GM19468 (cell line): Measurements from ENCODE around the gene SPART.

Source experiments
- ATAC-seq: cut with Tn5 transposase; IDR thresholded peaks from one replicate; pipeline ENCODE4 v1.9.1; 2021; ENCODE audit warnings: mild to moderate bottlenecking, moderate library complexity, moderate number of reproducible peaks; ENCODE audit not compliant: unreplicated experiment; ENCODE audit errors: extremely low read depth

The SPART gene, protein sequence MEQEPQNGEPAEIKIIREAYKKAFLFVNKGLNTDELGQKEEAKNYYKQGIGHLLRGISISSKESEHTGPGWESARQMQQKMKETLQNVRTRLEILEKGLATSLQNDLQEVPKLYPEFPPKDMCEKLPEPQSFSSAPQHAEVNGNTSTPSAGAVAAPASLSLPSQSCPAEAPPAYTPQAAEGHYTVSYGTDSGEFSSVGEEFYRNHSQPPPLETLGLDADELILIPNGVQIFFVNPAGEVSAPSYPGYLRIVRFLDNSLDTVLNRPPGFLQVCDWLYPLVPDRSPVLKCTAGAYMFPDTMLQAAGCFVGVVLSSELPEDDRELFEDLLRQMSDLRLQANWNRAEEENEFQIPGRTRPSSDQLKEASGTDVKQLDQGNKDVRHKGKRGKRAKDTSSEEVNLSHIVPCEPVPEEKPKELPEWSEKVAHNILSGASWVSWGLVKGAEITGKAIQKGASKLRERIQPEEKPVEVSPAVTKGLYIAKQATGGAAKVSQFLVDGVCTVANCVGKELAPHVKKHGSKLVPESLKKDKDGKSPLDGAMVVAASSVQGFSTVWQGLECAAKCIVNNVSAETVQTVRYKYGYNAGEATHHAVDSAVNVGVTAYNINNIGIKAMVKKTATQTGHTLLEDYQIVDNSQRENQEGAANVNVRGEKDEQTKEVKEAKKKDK

DNA sequence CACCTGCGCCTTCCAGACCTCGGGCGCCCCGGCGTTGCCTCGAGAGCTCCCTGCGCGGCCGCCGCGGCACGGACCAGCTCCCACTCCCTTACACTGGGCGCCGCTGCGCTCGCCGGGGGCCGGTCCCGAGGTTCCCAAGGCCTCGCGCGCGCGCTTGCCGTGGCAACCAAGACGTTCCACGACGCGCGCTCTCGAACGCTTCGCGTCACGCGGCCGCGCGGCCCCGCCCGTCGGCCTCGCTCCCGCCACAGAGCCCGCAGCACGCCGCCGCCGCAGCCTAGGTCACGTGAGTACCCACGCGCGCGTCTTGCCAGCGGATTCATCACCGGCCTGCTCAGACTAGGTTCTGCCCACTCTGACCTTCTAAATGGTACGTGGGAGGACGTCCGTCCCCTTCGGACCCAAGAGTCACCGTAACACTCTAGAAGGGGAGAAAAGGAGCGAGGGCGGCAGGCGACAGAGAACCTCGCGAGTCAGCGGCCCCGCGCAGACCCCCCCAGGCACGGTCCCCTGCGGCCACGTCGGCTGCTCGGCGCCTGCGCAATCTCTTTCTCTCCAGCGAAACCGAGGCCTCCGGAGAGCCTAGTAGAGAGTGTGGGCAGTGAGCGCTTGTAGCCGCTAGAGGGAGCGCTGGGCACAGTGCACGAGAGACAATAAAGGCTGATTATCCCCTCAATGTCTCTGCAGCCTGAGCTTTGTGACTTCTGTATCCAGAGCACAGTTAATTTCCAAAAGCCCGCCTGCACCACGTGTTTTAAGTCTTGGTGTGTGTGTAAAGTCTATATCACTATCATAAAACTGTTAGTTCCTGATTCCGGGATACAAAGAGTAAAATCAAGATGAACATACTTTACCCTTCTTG is at the start of gene SPART:
Gene SPART (minus strand): TSS at position 173 of the 862 bp plus-strand sequence. CDS start 10,564 bp downstream, outside the sequence.
- peak; percentile 86 for ATAC-seq

- ATAC-seq, result no peak
These were observed 49.1 kb upstream of the SPART start for GRCh38 chr13:36395280-36395679.

DNA sequence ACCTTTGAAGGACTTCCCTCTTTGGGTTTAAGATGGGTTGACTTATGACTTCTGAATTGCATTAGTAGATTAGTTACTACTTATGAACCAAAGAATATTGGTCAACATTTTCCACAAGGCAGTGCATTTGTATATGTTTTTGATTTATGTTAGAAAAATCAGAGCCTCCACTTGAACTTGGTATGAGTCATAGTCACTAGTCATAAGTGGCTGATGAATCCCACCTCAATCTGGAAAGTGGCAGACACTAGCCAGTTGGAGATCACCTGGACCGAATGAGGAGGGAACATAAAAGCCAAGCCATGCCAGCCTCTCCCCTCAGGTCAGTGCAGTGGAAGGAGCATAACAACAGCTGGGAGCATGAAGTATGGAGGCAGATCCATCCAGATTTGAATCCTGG is 39.3 kb upstream of the SPART start:
- no peak for ATAC-seq

DNA sequence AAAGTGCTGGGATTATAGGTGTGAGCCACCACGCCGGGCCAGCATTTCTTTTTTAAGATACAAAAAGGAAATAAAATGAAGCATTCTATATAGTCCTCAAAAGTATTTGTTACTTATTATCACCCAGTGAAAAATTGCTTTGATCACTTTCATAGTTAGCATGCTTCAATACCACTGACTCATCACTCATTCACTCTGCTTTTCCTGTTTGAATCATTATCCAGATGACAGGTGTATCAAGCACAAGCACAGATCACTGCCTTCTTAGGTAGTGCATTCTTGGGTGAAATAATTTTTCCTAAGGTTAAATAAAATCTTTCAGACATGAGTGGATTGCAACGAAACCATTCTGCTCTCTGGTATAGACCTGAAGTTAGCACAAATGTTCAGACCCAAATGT is 35.8 kb upstream of the SPART start:
- no peak for ATAC-seq

DNA sequence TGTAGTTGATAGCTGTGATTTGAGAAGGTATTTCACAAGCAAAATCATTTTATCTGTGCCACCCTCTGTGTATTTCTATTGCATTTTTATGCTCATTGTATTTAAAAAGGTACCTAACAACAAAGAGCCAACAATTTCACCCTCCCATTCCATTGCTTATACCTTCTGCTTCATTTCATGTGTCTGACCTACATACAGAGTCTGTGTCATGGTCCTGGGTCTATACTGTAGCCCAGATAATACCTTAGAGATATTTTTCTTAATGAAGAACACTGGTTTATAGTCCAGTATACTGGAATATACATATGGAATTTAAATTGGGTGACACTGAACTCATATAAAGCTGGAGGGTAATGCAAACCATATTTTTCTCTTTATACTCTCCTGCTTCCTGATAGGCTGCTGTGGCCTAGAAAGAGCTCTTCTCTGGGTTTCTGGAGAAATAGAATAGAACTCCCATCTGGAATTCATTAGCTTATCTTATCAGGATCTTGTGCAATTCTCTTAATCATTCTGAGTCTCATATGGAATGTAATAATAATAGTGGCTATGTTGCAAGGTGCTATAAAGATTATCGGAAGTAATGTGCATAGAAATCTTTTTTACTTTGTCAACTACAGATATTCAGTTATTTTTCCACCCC is 31.8 kb upstream of the SPART start:
- ATAC-seq, result no peak

DNA sequence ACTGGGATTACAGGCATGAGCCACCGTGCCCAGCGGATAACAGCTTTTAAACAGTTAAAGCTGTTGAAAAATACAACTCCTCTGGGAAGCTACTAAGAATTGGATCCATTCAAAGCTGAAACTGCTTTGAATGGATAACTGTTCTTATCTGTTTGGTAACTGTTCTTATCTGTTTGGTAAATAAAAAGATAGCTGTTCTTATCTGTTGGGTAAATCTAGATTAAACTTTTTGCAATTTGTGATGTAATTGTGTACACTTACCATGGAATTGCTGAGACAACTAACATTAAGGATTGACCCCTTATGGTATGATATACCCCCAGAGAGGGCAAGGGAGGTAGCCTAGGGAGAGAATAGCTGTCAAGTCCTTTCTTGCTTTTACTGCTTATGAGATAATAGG is 27.9 kb upstream of the SPART start:
- ATAC-seq, result no peak

DNA sequence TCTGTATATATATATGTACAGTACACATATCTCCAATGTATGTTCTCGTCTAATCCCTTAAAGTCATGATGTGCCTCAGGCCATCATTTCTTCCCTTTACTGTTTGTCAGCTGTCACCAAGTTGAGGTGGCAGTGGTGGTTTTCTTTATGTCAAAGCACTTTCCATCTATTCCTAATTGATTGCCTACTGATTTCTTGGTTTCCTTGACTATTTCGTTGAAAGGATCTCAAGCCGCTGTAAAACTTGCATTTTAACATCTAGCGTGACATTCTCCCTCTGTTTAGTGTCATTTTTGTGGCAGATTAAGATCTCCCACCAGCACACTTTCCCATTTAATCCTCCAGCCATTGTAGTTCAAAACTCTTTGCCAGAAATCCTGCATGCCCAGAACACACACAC is 25.0 kb upstream of the SPART start:
- ATAC-seq, result no peak

DNA sequence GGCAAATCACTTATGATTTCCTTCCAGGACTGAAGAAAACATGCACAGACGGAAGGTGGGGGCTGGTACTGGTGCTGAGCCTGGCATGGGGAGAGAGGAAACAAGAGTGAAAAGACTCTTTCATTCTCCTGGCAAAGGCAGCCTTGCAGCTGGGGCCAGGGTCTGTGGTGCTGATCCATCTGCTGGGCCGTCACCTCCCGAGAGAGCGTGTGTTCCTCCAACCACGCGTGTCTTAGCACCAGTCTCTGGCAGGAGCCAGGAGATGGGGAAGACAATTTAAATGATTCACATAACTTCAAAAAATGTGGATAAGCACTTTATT is 23.9 kb upstream of the SPART start:
- ATAC-seq, result no peak

DNA sequence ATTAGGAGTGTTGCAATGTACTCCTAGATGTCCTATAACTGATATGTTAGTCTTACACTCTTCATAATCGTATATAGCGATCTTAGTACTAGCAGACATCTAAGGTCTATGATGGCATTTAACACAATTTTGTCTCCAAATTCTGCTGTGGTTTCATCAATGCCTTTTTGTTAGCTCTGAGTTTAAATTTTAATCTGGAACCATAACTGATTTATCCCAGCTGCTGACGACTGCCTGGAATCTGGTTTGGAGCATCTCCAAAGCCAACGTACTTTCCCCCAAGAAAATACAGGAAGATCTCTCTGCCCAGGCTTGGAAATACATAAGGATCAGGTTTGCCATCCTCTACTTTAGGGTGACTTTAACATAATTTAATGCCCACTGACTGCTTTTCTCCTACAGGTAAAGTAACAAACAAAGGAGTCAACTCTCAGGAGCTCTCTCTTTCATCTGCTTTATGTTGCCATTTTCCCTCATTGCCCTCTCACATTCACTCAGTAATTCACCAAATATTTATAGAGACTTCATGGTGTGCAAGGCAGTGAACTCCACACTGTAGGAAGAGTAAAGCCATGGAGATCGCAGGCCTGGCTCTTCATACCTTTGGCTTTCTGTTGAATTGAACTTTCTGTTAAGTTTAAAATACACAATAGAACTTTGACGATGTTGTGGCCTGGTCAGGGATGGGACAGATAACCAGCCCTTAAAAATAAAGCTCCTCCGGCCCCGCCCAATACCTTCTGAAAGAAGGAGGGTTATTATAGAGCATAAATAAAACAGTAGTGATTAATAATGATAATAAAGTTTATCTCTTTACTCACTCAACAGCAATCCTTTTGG is 23.3 kb upstream of the SPART start:
- no peak for ATAC-seq

- no peak for ATAC-seq
These were observed 19.8 kb upstream of the SPART start for GRCh38 chr13:36366031-36366430.

DNA sequence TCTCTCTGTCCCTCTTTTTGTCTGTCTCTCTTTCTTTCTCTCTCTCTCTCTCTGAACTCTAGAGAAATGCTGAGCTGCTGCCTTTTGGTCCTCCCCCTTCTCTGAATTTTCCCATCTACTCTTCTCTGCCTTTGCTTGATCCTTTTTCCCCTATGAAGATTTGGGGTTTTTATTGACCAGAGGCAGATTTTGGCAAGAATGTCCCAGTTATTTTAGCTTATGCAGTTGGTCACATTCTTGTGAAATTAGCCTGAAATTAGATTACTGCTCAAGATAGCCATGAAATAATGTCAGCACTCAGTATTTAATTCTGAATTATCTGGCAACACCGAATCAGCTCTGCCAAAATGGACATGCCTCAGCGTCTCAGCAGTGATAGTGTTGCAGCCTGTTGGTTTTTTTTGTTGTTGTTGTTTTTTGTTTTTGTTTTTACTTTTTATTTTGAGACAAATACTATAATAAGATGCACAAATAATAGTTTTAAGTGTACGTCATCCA is 17.2 kb upstream of the SPART start:
- no peak for ATAC-seq

DNA sequence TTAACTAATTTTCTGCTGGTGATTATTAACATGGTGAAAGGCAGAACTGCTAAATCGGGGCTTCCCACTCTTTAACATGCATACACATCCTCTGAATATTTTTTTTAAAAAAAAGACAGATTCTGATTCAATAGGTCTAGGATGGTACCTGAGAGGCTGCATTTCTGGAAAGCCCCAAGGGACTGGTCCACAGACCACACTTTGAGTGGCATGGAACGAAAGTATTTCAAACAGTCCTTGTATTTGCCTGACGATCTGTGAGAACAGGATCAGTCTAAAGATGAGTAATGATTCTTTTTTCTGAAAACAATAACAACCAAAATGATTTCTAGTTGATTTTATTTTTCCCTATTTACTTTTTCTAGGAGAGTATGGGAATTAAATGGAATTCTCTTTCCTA is 16.7 kb upstream of the SPART start:
- no peak for ATAC-seq

GRCh38 chr13:36362251-36362650 is 16.1 kb upstream of the SPART start:
- ATAC-seq, result no peak

GRCh38 chr13:36360903-36361302 is 14.7 kb upstream of the SPART start:
- no peak for ATAC-seq

DNA sequence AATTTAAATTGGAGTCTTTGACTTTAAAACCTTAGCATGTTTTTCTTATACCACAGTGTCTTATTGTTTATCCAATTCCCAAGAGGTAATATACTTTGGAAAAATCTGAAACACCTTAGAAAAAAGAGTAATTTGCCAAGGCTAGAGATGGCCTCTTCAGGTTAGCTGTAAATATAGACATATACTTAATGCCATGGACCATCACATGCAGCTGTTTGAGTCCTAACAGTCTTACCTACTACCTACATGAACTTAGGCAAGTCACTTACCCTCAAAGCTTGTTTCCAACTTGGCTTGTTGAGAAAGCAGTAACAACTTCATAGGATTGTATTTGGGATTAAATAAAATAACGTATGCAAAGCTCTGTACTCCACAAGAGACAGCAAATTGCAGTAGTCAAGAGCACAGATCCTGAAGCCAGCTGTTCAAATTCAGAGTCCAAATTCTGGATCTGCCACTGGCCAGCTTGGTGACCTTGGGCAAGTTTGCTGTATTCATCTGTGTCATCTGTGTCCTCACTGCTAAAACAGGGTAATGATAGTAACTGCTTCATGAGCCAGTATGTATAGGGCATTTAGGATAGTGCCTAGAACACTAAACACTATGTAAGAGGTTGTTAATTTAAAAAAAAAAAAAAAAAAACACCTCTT is 13.2 kb upstream of the SPART start:
- ATAC-seq, result no peak

- ATAC-seq, result no peak
These were observed 12.1 kb upstream of the SPART start for GRCh38 chr13:36358175-36358718.

GRCh38 chr13:36357692-36358091 is 11.5 kb upstream of the SPART start:
- no peak for ATAC-seq

DNA sequence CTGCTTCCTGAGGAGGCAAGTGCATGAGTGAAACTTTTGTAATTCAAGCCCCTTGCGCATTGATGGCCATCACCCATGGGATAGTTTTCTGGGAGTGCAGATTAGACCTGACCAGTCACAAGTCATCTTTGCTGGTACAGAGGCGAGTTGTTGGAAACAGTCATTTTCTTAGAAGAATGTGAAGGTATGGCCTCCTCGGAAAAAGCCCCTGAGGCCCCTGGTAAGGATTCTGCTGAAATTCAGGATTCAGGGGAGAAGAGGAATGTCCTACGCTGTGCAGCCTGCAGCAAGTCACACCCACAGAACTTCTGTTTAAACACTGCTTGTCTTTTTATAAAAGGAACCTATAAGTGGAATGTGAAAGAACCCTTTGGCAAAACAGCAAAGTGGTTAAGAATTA is 11.0 kb upstream of the SPART start:
- ATAC-seq, result no peak

- ATAC-seq, result no peak
These were observed 9.9 kb upstream of the SPART start for GRCh38 chr13:36356058-36356457.
